ENCODE results near the gene SGSM2. TPM values are rescaled to one million over a fixed set of nuclear protein-coding genes. Genes with fewer than 3 reads are reported as not detected.

Gene SGSM2
- total RNA-seq, 1 experiment from 2014 or later: 65.6 TPM

DNA sequence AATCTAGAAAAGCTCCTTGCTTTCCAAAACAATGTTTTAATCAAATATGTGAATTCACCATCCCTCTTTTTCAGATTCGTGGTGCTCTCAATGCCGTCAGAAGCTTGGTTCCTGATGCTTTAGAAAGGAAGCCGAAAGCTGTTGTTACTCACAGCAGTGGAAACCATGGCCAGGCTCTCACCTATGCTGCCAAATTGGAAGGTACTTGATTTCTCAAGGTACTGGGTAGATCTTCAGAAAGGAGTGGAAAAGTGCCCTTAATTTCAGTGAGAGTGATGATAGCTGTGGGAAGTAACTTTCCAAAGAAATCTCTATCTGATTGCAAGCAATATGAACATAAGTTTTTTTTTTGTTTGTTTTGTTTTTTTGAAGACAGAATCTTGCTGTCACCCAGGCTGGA is 19.5 kb upstream of the SGSM2 start:
- no peaks in the 10 kb centered on the region for H3K27me3 ChIP-seq (replicated peaks; ENCODE audit: control insufficient read depth, insufficient read depth, low read length)
- no peak for DNase-seq
- intact Hi-C loops (cut with micrococcal nuclease; ENCODE audit: unreplicated experiment): no loop called here
- Mint-ChIP-seq H3K4me3 (ENCODE audit: unreplicated experiment) (no peak overlapping the region), H3K9me3 (ENCODE audit: unreplicated experiment) (peaks cover 6% of the 10 kb centered on the region), H3K36me3 (ENCODE audit: insufficient read depth, unreplicated experiment) (peaks cover 42% of the 10 kb centered on the region), H3K27me3 (ENCODE audit: insufficient read depth, unreplicated experiment) (no peaks in the 10 kb centered on the region), H3K4me1 (ENCODE audit: low read depth, unreplicated experiment) (peaks cover 8% of the 10 kb centered on the region), H3K27ac (ENCODE audit: unreplicated experiment) (no peak overlapping the region)
- H3K36me3 ChIP-seq (ENCODE audit: control insufficient read depth, insufficient read depth, low read length): no peaks in the 10 kb centered on the region
- no peaks in the 10 kb centered on the region for H3K4me1 ChIP-seq
- H3K4me3 ChIP-seq (ENCODE audit: low read depth, low read length): no peak overlapping the region
- no TSS peak for BruUV-seq (replicated peaks)
- POLR2A ChIA-PET: no interaction called here
- H3K9me3 ChIP-seq: no peaks in the 10 kb centered on the region
- CTCF ChIA-PET: interaction anchor here (0.7 to 1.3 kb wide), 2 partner anchors 35 to 41 kb away, joined by 4 read pairs; no protein-coding TSS in a partner anchor
- no peak for TF ChIP-seq CTCF (IDR thresholded peaks at IDR 0.05; ENCODE audit: insufficient read depth in 1 of 2, low read depth in 1 of 2, low read length in 1 of 2, severe bottlenecking in 1 of 2, unreplicated experiment in 1 of 2)

- H3K9me3 Mint-ChIP-seq (ENCODE audit: unreplicated experiment): peaks cover 6% of the 10 kb centered on the region
- no peak for DNase-seq
- H3K4me1 ChIP-seq: no peaks in the 10 kb centered on the region
- TF ChIP-seq CTCF (IDR thresholded peaks at IDR 0.05; ENCODE audit: insufficient read depth in 1 of 2, low read depth in 1 of 2, low read length in 1 of 2, severe bottlenecking in 1 of 2, unreplicated experiment in 1 of 2): no peak
- H3K4me3 ChIP-seq (ENCODE audit: low read depth, low read length): no peak overlapping the region
- intact Hi-C loops (cut with micrococcal nuclease; ENCODE audit: unreplicated experiment): no loop called here
- BruUV-seq (replicated peaks): no TSS peak
- H3K36me3 Mint-ChIP-seq (ENCODE audit: insufficient read depth, unreplicated experiment): peaks cover 48% of the 10 kb centered on the region
- H3K27ac Mint-ChIP-seq (ENCODE audit: unreplicated experiment): no peak overlapping the region
- H3K27me3 Mint-ChIP-seq (ENCODE audit: insufficient read depth, unreplicated experiment): no peaks in the 10 kb centered on the region
- H3K4me3 Mint-ChIP-seq (ENCODE audit: unreplicated experiment): no peak overlapping the region
- peaks cover 1% of the 10 kb centered on the region; the same call in 1 of the 2 replicates for H3K36me3 ChIP-seq (ENCODE audit: control insufficient read depth, insufficient read depth, low read length)
- peaks cover 8% of the 10 kb centered on the region for H3K4me1 Mint-ChIP-seq (ENCODE audit: low read depth, unreplicated experiment)
- H3K27me3 ChIP-seq (replicated peaks; ENCODE audit: control insufficient read depth, insufficient read depth, low read length): no peaks in the 10 kb centered on the region
- no peaks in the 10 kb centered on the region for H3K9me3 ChIP-seq
- ChIA-PET CTCF (no interaction called here), POLR2A (no interaction called here)
Observed at GRCh38 chr17:2319051-2319450, 18.2 kb upstream of the SGSM2 start.

- BruUV-seq (replicated peaks): no TSS peak
- no peak overlapping the region for H3K4me3 Mint-ChIP-seq (ENCODE audit: unreplicated experiment)
- H3K36me3 Mint-ChIP-seq (ENCODE audit: insufficient read depth, unreplicated experiment): peaks cover 42% of the 10 kb centered on the region
- H3K9me3 ChIP-seq: no peaks in the 10 kb centered on the region
- DNase-seq: no peak
- H3K4me1 ChIP-seq: peaks cover 15% of the 10 kb centered on the region
- H3K36me3 ChIP-seq (ENCODE audit: control insufficient read depth, insufficient read depth, low read length): peaks cover 3% of the 10 kb centered on the region
- peaks cover 6% of the 10 kb centered on the region for H3K9me3 Mint-ChIP-seq (ENCODE audit: unreplicated experiment)
- no peak overlapping the region for H3K27ac Mint-ChIP-seq (ENCODE audit: unreplicated experiment)
- ChIA-PET CTCF (no interaction called here), POLR2A (interaction anchor here (0.6 to 0.8 kb wide), 2 partner anchors 12 to 18 kb away, joined by 3 to 10 read pairs; partner anchors contain the start of genes SMG6 and SRR)
- no peaks in the 10 kb centered on the region for H3K27me3 ChIP-seq (replicated peaks; ENCODE audit: control insufficient read depth, insufficient read depth, low read length)
- H3K4me1 Mint-ChIP-seq (ENCODE audit: low read depth, unreplicated experiment): peaks cover 15% of the 10 kb centered on the region
- H3K27me3 Mint-ChIP-seq (ENCODE audit: insufficient read depth, unreplicated experiment): no peaks in the 10 kb centered on the region
- H3K4me3 ChIP-seq (ENCODE audit: low read depth, low read length): no peak overlapping the region
- intact Hi-C loops (cut with micrococcal nuclease; ENCODE audit: unreplicated experiment): no loop called here
- TF ChIP-seq CTCF (IDR thresholded peaks at IDR 0.05; ENCODE audit: insufficient read depth in 1 of 2, low read depth in 1 of 2, low read length in 1 of 2, severe bottlenecking in 1 of 2, unreplicated experiment in 1 of 2): no peak
Observed at GRCh38 chr17:2321399-2321798, 15.9 kb upstream of the SGSM2 start.
